Measurements from ENCODE around the gene IL9R.
"Not testable (repeated sequence)": the region's sequence is repeated elsewhere in the genome, so short reads cannot be mapped to it uniquely, and the experiment has no call there.

Gene IL9R, protein sequence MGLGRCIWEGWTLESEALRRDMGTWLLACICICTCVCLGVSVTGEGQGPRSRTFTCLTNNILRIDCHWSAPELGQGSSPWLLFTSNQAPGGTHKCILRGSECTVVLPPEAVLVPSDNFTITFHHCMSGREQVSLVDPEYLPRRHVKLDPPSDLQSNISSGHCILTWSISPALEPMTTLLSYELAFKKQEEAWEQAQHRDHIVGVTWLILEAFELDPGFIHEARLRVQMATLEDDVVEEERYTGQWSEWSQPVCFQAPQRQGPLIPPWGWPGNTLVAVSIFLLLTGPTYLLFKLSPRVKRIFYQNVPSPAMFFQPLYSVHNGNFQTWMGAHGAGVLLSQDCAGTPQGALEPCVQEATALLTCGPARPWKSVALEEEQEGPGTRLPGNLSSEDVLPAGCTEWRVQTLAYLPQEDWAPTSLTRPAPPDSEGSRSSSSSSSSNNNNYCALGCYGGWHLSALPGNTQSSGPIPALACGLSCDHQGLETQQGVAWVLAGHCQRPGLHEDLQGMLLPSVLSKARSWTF

DNA sequence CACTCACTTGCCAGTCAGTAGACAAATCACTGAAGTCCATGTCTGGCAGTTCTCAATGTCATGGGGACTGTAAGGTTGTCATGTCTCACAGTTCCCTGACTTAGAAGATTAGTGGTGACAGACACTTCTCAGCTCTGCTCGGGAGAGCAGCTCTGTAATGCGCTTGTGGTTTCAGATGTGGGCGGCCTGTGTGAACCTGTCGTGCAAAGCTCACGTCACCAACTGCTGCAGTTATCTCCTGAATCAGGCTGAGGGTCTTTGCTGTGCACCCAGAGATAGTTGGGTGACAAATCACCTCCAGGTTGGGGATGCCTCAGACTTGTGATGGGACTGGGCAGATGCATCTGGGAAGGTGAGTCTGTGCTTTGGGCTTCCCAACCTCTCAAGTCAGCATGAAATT is at the start of gene IL9R:
Gene IL9R, plus strand, starts transcription at position 261 of the 400 bp plus-strand sequence. Its CDS starts 64 bp downstream, at position 325.
- DNase-seq (ENCODE audit: low read depth) = no peak

DNA sequence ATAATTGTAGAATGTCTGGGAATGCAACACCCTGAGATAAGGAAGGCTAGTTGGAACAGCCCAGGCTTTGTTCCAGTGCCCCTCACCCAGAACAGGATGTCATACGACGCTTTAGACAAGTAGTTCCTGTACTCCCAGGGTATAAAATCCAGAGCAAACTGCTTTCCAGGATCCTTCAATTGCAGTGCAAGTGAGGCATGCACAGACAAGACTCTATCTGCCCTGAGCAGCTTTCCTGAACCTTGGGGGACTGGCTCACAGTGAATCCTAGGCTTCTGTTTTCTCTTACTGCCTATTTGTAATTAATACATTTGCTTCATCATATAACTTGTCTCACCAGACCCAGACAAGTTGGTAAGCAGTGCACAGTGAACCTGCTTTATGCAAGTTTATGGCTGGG is 48.4 kb upstream of the IL9R start:
- no peak for DNase-seq (ENCODE audit: low read depth)

DNA sequence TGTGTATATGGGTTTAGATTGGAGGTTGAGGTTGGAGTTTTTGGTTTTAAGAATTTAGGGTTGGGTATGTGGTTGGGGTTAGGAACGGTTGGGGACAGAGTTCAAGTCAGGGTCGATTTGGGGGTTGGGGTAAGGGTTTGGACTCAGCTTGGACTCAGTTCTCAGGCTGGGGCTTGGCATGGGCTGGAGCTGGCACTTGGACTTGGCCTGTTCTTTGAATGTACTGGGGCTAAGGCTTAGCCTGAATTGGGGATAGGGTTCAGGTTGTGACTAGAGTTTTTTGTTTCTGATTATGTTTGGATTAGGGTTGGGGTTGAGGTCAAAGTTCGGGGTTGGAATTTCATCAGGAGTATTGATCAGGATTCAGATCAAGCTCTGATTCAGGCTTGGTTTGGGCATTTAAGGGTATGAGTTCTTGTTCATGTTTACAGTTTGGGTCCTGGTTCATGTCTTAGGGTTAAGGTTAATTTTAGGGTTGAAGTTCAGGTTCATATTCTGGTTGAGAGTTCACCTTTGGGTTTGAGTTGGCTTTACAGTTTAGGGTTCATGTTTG is 46.2 kb upstream of the IL9R start:
- no peak for DNase-seq (ENCODE audit: low read depth)

DNA sequence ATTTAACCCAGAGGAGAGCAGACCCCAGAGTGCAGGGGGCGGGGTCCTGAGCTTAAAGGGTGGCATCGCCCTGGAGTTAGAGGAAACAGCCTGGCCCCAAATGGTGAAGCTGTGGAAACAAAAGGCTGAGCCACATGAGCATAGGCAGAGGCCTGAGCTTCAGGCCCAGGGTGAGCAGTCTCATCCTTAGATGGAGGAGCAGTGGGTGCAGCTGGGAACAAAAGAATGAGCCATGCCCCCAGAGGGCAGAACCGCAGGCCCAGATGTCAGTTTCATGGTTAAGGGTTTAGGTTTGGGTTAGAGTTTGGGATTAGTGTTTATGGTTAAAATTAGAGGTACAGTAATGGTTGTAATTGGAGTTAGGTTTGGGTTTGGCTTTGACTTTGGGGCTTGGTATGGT is 44.4 kb upstream of the IL9R start:
- no peak for DNase-seq (ENCODE audit: low read depth)

DNA sequence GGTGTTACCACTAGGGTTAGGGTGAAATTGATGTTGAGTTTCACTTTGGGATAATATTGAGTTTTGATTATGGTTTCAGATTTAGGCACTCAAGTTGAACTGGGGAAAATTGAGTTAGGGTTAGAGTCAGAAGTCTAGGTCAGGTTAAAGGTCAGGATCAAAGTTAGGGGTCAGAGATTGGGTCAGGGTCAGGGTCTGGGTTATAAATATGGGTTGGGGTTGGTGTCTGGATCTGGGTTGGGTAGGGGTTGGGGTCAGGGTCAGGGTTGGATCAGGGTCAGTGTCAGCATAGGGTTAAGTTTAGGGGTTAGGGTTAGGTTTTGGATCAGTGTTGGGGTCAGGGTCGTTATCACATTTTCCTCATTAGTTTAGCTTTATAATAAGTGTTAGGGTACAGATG is 42.7 kb upstream of the IL9R start:
- DNase-seq (ENCODE audit: low read depth) = no peak

DNA sequence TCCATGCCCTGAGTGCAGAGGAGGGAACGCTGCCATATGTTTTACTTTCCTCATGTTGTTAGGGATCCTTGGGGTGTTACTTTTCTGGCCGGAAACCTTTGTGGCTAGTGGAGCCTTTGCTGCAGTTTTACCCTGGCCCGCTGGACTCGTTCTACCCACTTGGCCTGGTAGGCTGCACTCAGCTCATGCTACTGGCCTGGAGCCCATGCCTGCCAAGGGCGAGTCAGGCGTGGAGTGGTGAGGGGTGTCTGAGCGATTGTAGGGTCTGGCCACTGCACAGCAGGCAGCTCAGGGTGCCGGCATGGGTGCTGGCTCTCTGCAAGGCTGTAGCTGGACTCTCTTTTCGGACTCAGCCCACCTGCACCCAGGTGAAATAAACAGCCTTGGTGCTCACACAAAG is 41.4 kb upstream of the IL9R start:
- DNase-seq (ENCODE audit: low read depth) = no peak

DNA sequence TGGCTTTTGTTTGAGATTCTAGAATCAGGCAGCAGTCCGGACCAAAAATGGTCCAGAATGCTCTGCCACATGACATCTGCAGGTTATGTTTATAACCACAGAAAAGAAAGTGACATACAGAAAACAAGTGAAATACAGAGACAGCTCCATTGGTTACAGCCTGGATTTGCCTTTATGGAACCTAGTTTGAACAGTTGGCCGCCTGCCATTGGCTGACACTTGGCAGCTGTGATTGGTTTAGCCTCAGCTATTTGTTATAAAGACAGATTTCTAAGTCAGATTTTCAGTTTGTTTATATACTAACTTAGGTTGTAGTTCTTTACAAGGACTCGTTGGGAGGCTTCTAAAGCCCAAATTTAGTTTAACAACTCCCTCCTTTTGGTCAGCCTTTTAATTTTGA is 40.8 kb upstream of the IL9R start:
- DNase-seq (ENCODE audit: low read depth) = peak; percentile 6

DNA sequence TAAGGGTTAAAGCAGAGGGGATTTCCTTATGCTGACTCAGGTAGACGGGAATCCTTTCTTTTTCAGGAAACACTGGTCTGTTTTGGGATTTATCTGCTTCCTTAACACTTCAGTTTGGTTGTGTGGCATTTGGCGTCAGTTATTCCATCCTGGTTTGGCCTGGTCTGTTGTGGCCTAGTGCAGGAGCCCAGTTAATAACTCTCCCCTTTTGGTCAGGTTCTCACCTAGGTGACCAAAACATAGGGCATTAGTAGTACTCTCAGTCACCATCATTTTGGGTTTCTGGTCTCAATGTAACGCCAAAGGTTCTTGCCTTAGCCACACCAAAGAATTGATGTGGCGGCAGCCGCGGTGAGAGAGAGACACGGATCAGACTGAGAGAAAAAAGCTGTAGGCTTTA is 39.7 kb upstream of the IL9R start:
- DNase-seq (ENCODE audit: low read depth) = no peak

DNA sequence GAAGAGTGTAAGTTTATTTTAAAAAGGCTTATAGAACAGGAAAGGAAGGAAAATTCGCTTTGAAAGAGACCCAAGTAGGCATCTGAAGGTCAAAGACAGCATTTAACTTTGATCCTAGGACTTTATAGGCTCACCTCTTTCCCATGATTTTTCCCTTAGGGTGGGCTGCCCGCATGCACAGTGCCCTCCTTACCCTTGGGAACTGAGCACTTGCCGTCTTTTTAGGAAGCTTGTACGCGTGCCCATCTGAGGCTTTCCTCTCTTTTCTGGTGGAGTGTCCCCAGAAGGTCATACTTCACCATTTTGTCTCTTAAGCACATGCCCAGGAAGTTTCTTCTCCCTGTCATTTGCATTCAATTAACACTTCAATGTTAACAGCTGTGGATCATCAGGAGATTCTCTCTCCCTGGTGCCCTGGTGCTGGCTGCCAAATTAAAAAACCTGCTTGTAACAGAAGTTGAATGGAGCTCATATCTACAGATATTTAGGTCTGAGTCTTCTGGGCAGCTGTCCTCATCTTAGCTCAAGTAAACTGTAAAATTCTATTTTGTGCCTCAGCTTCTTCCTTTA is 38.4 kb upstream of the IL9R start:
- no peak for DNase-seq (ENCODE audit: low read depth)

DNA sequence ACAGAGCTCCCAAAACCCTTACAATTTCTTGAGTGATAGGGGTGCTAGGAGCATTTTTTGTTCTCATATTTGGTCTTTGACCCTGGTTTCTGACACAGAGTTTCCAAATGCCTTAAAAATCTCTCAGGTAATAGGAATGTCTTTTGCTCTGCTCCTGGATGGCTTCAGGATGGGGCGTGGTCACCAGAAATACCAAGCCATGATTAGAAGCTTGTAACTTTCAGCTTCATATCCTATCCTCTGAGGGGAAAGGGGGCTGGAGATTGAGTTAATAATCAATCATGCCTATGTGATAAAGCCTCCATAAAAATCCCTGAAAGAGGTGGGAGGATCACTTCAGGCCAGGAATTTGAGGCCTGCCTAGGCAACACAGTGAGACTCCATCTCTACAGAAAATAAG is 34.6 kb upstream of the IL9R start:
- DNase-seq (ENCODE audit: low read depth) = no peak

DNA sequence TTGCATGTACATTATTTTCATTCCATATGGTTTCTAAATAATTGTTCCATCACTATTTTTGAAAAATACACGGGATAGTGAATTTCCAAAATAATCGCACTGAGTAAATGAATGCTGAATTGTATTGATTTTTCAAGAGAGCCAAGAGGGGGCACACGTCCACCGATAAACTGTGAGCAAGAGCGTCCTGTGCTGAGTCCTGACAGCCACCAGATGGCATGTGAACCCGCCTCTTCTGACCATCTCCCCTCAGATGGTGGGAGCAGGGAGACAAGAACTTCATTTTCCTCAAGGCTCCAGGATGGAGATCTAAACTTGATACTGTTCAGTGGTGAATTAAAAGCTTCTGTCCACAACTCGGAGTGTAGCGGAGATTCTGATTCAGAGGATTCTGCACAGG is 30.6 kb upstream of the IL9R start:
- DNase-seq (ENCODE audit: low read depth) = peak; percentile 2

DNA sequence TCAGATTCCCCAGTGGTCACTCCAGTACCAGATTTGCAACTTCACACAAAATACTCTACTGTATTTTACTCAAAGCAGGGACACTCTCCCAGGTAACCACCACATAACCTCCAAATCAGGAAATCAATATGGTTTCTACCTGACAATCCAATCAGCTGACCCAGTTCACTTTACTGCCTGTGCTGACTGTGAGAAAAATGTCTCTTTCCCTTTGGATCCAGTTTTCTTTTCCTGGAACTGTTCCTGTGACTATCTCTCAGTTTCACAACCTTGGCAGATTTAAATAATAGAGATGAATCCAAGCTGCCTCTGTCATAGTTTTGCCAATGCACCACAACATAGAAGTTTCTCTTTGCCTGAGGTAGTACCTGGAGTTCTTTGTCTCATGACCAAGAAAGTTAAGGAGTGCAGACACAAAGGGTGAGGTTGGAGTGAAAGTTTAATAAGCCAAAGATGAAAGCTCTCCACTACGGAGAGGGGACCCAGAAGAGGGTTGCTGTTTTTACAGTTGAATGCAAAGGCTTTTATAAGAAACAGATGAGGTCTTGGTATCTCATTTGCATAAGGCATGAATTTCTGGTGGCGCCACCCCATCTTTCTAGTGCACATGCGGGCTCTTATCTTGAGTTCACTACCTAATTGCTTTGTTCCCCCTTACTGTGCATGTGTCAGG is 29.7 kb upstream of the IL9R start:
- no peak for DNase-seq (ENCODE audit: low read depth)

DNA sequence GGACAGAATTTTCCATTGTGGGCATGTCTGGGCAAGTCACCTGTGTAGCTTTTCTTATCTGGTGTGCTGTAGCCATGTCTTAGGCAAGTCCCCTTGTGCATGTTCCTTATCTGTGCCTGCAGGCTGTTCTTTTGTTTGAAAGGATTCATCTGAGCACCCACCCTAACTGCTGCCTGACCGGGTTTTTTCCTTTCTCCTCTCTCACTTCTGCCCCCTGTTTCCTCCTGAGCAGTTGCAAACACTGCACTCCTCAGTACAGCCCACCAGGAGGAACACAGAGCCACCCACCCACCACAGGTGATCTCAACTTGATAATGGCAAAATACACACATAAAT is 29.2 kb upstream of the IL9R start:
- DNase-seq (ENCODE audit: low read depth) = no peak

DNA sequence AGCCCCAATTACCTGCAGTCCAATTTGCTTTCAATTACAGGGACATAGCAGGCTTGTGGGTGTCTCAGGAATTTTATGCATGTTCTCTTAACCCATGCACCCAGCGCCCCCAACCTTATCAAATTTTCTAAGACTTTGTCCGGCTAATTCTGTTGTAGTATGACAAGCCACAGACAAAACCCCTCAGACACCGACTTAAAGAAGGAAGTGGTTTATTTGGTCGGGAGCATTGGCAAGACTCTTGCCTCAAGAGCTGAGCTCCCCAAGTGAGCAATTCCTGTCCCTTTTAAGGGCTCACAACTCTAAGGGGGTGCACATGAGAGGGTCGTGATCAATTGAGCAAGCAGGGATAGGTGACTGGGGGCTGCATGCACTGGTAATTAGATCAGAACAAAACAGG is 28.7 kb upstream of the IL9R start:
- no peak for DNase-seq (ENCODE audit: low read depth)

DNA sequence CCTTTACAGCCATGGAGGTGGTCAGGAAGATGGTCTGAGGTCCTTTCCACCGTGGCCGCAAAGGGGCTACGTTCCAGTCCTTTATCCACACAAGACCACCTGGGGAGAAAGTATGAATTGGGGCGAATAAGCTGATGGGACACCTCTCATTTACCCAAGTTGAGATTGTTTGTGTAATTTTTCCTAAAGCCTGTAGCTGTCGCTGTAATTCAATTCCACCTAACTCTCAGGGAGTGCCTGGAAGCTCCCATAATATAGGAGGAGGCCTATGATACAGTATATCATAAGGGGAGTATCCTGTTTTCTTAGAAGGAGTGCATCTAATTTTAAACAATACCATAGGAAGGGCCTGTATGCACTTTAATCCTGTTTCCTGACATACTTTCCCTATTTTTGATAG is 25.8 kb upstream of the IL9R start:
- DNase-seq (ENCODE audit: low read depth) = not testable (repeated sequence)

DNA sequence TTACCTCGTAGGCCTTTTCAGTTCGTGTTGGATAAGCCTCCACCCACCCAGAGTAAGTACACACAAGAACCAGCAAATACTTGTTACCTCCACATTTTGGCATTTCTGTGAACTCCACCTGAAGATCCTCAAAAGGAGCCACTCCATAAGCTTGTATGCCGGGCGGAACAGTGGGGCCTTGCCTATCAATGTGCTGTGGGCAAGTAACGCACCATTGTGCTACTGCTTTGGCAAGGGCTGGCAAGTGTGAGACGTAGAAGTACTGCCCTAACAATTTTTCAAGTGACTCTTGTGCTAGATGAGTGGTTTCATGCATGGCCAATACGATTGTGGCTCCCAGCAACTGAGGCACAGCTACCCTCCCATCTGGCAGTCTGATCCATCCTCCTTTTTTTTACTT is 25.3 kb upstream of the IL9R start:
- not testable (repeated sequence) for DNase-seq (ENCODE audit: low read depth)

DNA sequence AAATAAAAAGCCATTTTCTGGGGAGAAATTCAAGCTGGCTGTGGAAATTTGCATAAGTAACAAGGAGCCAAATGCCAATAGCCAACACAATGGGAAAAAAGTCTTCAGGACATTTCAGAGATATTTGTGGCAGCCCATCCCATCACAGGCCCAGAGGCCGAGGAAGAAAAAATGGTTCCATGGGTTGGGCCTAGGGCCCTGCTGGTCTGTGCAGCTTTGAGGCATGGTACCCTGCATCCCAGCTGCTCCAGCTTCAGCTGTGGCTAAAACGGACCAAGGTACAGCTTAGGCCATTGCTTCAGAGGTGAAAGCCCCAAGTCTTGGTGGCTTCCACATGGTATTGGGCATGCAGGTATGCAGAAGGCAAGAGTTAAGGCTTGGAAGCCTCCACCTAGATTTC is 14.2 kb upstream of the IL9R start:
- no peak for DNase-seq (ENCODE audit: low read depth)

DNA sequence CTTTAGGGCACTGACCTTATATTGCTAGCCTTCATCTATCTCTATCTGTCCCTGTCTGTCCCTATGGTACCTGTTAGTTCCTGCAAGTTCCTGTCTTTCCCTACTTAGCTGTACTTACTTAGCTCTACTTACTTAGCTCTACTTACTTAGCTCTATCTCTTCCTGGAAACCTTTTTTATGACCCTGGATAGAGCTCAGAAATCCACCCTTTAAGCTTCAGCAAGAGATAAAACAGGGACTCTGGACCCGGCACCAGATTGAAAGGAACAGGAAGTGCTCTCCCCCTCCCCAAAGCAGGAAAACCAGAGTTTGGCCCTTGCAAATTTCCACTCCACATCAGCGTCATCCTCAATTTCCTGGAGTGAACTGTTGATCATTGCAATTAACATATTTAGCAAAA is 12.3 kb upstream of the IL9R start:
- DNase-seq (ENCODE audit: low read depth) = no peak

DNA sequence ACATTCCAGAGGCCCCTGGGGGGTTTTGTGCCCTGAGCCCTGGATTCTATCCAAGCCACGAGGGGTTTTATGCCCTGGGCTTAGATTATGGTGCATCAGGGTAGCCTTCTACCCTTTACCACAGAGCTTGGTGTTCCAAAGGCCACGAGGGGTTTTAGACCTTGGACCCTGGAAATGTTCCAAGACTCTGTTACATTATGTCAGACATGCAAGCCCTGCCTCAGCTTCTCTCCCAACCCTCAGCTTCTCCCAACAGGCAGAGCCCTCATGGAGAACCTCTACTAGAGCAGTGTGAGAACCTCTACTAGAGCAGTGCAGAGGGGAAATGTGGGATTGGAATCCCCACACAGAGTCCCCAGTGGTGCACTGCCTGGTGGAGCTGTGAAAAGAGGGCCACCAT is 10.5 kb upstream of the IL9R start:
- DNase-seq (ENCODE audit: low read depth) = not testable (repeated sequence)

DNA sequence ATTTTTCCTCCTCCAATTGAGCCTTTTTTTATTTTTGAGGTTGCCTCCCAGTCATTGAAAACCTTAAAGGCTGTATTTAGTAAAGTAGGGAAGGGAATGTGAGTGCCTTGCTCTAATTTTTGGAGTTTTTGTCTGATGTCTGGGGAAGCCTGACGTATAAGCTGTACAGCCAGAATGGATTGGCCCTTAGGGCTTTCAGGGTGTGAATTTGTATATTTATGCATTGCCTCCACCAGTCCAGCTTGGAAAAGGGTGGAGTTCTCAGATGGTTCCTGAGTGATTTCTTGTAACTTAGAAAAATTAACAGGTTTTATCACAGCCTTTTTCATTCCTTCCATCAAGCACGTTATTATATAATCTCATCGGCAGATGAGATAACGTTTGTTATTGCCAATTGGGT is 8.6 kb upstream of the IL9R start:
- DNase-seq (ENCODE audit: low read depth) = no peak

DNA sequence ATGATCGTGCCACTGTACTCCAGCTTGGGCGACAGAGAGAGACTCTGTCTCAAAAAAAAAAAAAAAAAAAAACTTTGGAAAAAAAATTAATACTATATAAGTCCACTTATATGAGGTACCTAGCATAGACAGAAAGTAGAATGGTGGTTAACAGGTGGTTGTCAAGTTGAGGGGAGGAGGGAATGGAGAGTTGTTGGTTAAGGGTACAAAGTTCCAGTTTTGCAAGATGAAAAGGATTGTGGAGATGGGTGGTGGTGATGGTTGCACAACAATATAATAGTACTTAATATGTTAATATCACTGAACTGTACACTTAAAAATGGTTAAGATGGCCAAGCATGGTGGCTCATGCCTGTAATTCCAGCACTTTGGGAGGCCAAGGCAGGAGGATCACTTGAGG is 4.1 kb upstream of the IL9R start:
- no peak for DNase-seq (ENCODE audit: low read depth)

DNA sequence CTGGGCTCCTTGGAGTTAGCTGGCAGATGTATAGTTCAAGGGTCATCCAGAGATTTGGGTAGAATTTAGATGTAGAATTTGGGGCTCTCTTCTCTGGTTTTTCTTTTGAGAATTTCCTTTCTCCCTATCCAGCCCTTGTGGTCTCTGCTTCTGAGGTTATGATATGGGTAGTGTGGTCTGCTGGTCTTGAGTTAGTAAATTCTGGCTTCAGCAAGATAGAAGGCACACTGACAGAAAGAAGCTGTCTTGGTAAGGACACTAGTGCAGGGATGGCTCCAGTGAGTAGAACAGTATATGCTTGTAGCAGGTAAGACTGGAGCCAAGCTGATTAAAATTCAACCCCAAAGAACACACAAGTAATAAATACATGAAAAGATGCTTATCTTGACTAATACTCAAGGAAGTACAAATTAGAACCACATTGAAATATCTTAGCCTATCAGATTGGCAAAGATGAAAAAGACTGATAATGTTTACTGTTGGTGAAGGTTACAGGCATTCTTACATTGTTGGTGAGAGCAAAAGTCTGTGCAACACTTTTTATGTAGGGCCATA is 2.1 kb upstream of the IL9R start:
- DNase-seq (ENCODE audit: low read depth) = no peak

DNA sequence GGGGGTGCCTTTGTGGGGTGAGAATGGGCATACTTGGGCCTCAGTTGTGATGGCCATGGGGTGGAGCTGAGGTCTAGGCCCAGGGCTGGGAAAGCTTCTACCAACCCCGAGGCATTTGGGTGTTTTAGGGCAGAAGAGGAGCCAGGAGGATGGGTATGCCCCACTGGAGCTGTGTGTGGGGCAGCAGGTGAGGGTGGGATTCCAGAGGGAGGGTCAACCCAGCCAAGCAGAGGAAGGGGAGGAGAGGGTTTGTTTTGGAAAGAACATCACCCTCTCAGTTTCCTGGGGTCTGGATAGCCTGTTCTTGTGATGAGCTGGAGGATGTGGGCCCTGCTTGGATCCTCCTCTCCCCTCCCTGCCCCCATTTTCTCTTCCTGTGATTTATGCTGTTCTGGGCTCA is 620 bp downstream of the IL9R start:
- DNase-seq (ENCODE audit: low read depth) = no peak
